ENCODE results near the gene LPAR1.

The LPAR1 gene

GRCh38 chr9:110997847-110998246 lies 40.4 kb downstream of the LPAR1 start:
- no peak for DNase-seq

GRCh38 chr9:110996436-110997220 lies 41.6 kb downstream of the LPAR1 start:
- no peak for DNase-seq

GRCh38 chr9:110995420-110996340 lies 42.6 kb downstream of the LPAR1 start:
- no peak for DNase-seq

- no peak for DNase-seq
These were observed 43.5 kb downstream of the LPAR1 start for GRCh38 chr9:110994771-110995241.

- no peak for DNase-seq
These were observed 47.8 kb downstream of the LPAR1 start for GRCh38 chr9:110990481-110990880.

GRCh38 chr9:110986529-110986928 lies 51.7 kb downstream of the LPAR1 start:
- no peak for DNase-seq

GRCh38 chr9:110984890-110985437 lies 53.3 kb downstream of the LPAR1 start:
- no peak for DNase-seq

GRCh38 chr9:110980261-110980660 lies 58.0 kb downstream of the LPAR1 start:
- no peak for DNase-seq

- no peak for DNase-seq
These were observed 58.6 kb downstream of the LPAR1 start for GRCh38 chr9:110979636-110980035.

- no peak for DNase-seq
These were observed 59.8 kb downstream of the LPAR1 start for GRCh38 chr9:110978516-110978915.

GRCh38 chr9:110977259-110977709 lies 61.0 kb downstream of the LPAR1 start:
- no peak for DNase-seq

- no peak for DNase-seq
These were observed 62.3 kb downstream of the LPAR1 start for GRCh38 chr9:110975969-110976368.

- DNase-seq, result no peak
These were observed 63.0 kb downstream of the LPAR1 start for GRCh38 chr9:110975278-110975677.

- DNase-seq, result no peak
These were observed 66.6 kb downstream of the LPAR1 start for GRCh38 chr9:110971705-110972104.

- DNase-seq, result no peak
These were observed 67.0 kb downstream of the LPAR1 start for GRCh38 chr9:110971234-110971633.

- DNase-seq, result no peak
These were observed 68.3 kb downstream of the LPAR1 start for GRCh38 chr9:110969971-110970386.

GRCh38 chr9:110968096-110968495 lies 70.2 kb downstream of the LPAR1 start:
- no peak for DNase-seq

GRCh38 chr9:110967196-110967595 lies 71.1 kb downstream of the LPAR1 start:
- no peak for DNase-seq

GRCh38 chr9:110960288-110960687 lies 78.0 kb downstream of the LPAR1 start:
- no peak for DNase-seq

GRCh38 chr9:110958847-110959246 lies 79.4 kb downstream of the LPAR1 start:
- DNase-seq, result no peak

- no peak for DNase-seq
These were observed 83.4 kb downstream of the LPAR1 start for GRCh38 chr9:110954822-110955291.

- DNase-seq, result no peak
These were observed 85.8 kb downstream of the LPAR1 start for GRCh38 chr9:110952540-110952859.

- no peak for DNase-seq
These were observed 86.3 kb downstream of the LPAR1 start for GRCh38 chr9:110951805-110952539.
